HepG2 (cell line): ENCODE data around the gene SCAPER. TPM values are rescaled to one million over a fixed set of nuclear protein-coding genes. Genes with fewer than 3 reads are reported as not detected.

ENCODE experiments used
- ATAC-seq: fragments of 200-7000 bp; cut with Tn5 transposase; 3 replicates; pipeline ENCODE4 v1.9.1; 2020; ENCODE audit warnings: mild to moderate bottlenecking, moderate library complexity
- BruUV-seq: library from RNA; stranded (reverse); fragments of 400-500 nt; replicated peaks from 2 replicates; lab custom pipeline; 2021; lab: Mats Ljungman, UMichigan
- CTCF ChIA-PET: fragments of 300-600 bp; formaldehyde crosslinking; extraction: SDS; loops from one replicate; lab custom pipeline; 2021; ENCODE audit warnings: low total read pairs, inconsistent platforms, low intra/inter-chr PET ratio; lab: Yijun Ruan, JAX
- POLR2A ChIA-PET: fragments of 350-600 bp; sonication (Branson Sonifier 250); formaldehyde crosslinking; loops from one replicate; lab custom pipeline; 2020; ENCODE audit warnings: antibody characterized with exemption, inconsistent platforms; lab: Yijun Ruan, JAX
- DNase-seq: peaks from one replicate; pipeline ENCODE4 v3.0.0-alpha.2; 2015; ENCODE audit warnings: low spot score
- FAIRE-seq: peaks from 3 replicates; lab custom pipeline; 2011; peaks lifted over from hg19 to GRCh38; lab: Jason Lieb, UNC
- H2AFZ ChIP-seq: one replicate; pipeline ENCODE4 v1.6.1; 2011; ENCODE audit warnings: low read length, inconsistent platforms
- H3K27ac ChIP-seq: fragments of 300-600 bp; 3 replicates; pipeline ENCODE4 v1.8.0; 2011; ENCODE audit warnings: mixed run types, mild to moderate bottlenecking, mixed read lengths, low read length, inconsistent platforms; ENCODE audit not compliant: insufficient read depth; ENCODE audit errors: extremely low read length
- H3K27me3 ChIP-seq, 2 experiments: fragments of 200-600 bp in 1 of 2; 2 replicates in 1 of 2; 3 replicates in 1 of 2; pipeline versions ENCODE4 v1.6.0 to v1.8.0; 2011; ENCODE audit warnings: low read length in 2 of 2, mild to moderate bottlenecking in 2 of 2, moderate library complexity in 2 of 2, inconsistent platforms in 1 of 2; ENCODE audit not compliant: insufficient read depth in 2 of 2, control insufficient read depth in 1 of 2
- H3K36me3 ChIP-seq, 2 experiments: fragments of 200-600 bp in 1 of 2; replicated peaks in 1 of 2; 2 replicates in 1 of 2; 3 replicates in 1 of 2; pipeline versions ENCODE4 v1.5.1 to v1.8.0; 2011; ENCODE audit warnings: low read length in 2 of 2, inconsistent platforms in 1 of 2; ENCODE audit not compliant: insufficient read depth in 2 of 2, control insufficient read depth in 1 of 2
- H3K4me1 ChIP-seq: 2 replicates; pipeline ENCODE4 v1.5.1; 2012; ENCODE audit warnings: low read length, inconsistent platforms; ENCODE audit not compliant: insufficient read depth
- H3K4me2 ChIP-seq: 2 replicates; pipeline ENCODE4 v1.6.0; 2011; ENCODE audit warnings: low read depth, low read length, inconsistent platforms
- H3K4me3 ChIP-seq, 3 experiments: fragments of 200-600 bp in 1 of 3; sonication (generic), shearing (Covaris generic) in 1 of 3; replicated peaks in 1 of 3; 2 replicates each; pipeline ENCODE4 v1.5.1; 2011 to 2016; ENCODE audit warnings: low read length in 3 of 3, inconsistent platforms in 2 of 3, low read depth in 2 of 3, mild to moderate bottlenecking in 2 of 3, control low read depth in 1 of 3, mixed read lengths in 1 of 3; ENCODE audit not compliant: insufficient read depth in 1 of 3
- H3K79me2 ChIP-seq: one replicate; pipeline ENCODE4 v1.6.1; 2011; ENCODE audit warnings: low read length, inconsistent platforms; ENCODE audit not compliant: insufficient read depth
- H3K9ac ChIP-seq: 2 replicates; pipeline ENCODE4 v1.6.0; 2011; ENCODE audit warnings: mild to moderate bottlenecking, low read depth, low read length, inconsistent platforms; ENCODE audit not compliant: insufficient read depth
- H3K9me3 ChIP-seq: 2 replicates; pipeline ENCODE4 v1.5.1; 2012; ENCODE audit warnings: mild to moderate bottlenecking, low read length
- H4K20me1 ChIP-seq: 2 replicates; pipeline ENCODE4 v1.6.0; 2011; ENCODE audit warnings: inconsistent platforms, mild to moderate bottlenecking, low read length, moderate library complexity; ENCODE audit not compliant: insufficient read depth
- CBX2 ChIP-seq, 2 experiments: fragments of 200-600 bp in 1 of 2; sonication (generic); formaldehyde crosslinking in 1 of 2; IDR thresholded peaks; 2 replicates each; pipeline versions ENCODE4 v1.7.0 to v1.8.1; 2018 to 2022; ENCODE audit warnings: low read depth in 2 of 2, low read length in 1 of 2, mild to moderate bottlenecking in 1 of 2, missing genetic modification reagents in 1 of 2
- CREB1 ChIP-seq, 2 experiments: fragments of 450-650 bp in 1 of 2; IDR thresholded peaks; 2 replicates each; pipeline ENCODE4 v1.6.1; 2016 to 2017; ENCODE audit warnings: control low read depth in 1 of 2, mild to moderate bottlenecking in 1 of 2, missing compliant biosample characterization in 1 of 2, missing genetic modification characterization in 1 of 2
- ELF4 ChIP-seq: sonication (generic); formaldehyde crosslinking; IDR thresholded peaks from 2 replicates; pipeline ENCODE4 v1.5.0; 2020; ENCODE audit warnings: missing genetic modification reagents, mild to moderate bottlenecking, moderate library complexity, borderline replicate concordance
- GTF2F1 ChIP-seq: fragments of 150-350 bp; IDR thresholded peaks from 2 replicates; pipeline ENCODE4 v1.6.1; 2014; ENCODE audit warnings: low read length
- GZF1 ChIP-seq: sonication (generic); formaldehyde crosslinking; IDR thresholded peaks from 2 replicates; pipeline ENCODE4 v1.5.1; 2020; ENCODE audit warnings: mild to moderate bottlenecking, missing genetic modification reagents
- HNRNPK ChIP-seq: fragments of 200-400 bp; formaldehyde crosslinking; IDR thresholded peaks from 2 replicates; pipeline ENCODE4 v1.6.1; 2018; ENCODE audit warnings: low read length, low read depth, moderate library complexity, mild to moderate bottlenecking; ENCODE audit not compliant: poor library complexity, severe bottlenecking
- KLF15 ChIP-seq: sonication (generic); formaldehyde crosslinking; IDR thresholded peaks from 2 replicates; pipeline ENCODE4 v1.8.1; 2023; ENCODE audit warnings: borderline replicate concordance, mild to moderate bottlenecking, inconsistent platforms, missing genetic modification reagents, mixed read lengths
- MIXL1 ChIP-seq: IDR thresholded peaks from 2 replicates; pipeline ENCODE4 v1.6.1; 2016
- PRMT3 ChIP-seq: sonication (generic); formaldehyde crosslinking; IDR thresholded peaks from 2 replicates; pipeline ENCODE4 v1.8.1; 2022; ENCODE audit warnings: low read depth, mild to moderate bottlenecking, moderate library complexity, missing genetic modification reagents, borderline replicate concordance
- RAD21 ChIP-seq: fragments of 450-650 bp; formaldehyde crosslinking; IDR thresholded peaks from 2 replicates; pipeline ENCODE4 v1.5.0; 2020; ENCODE audit warnings: mild to moderate bottlenecking
- WIZ ChIP-seq: sonication (generic); formaldehyde crosslinking; IDR thresholded peaks from 2 replicates; pipeline ENCODE4 v1.5.1; 2020; ENCODE audit warnings: mild to moderate bottlenecking, missing genetic modification reagents
- ZNF251 ChIP-seq: sonication (generic); formaldehyde crosslinking; IDR thresholded peaks from 2 replicates; pipeline ENCODE4 v1.9.0; 2021; ENCODE audit warnings: mild to moderate bottlenecking, missing genetic modification reagents
- ZNF501 ChIP-seq: sonication (generic); formaldehyde crosslinking; IDR thresholded peaks from 2 replicates; pipeline ENCODE4 v1.5.1; 2020; ENCODE audit warnings: mild to moderate bottlenecking, moderate library complexity, missing genetic modification reagents
- ZNF607 ChIP-seq: sonication (generic); formaldehyde crosslinking; IDR thresholded peaks from 2 replicates; pipeline ENCODE4 v1.5.1; 2020; ENCODE audit warnings: missing genetic modification reagents, mild to moderate bottlenecking, borderline replicate concordance
- ZNF749 ChIP-seq: sonication (generic); formaldehyde crosslinking; IDR thresholded peaks from 2 replicates; pipeline ENCODE4 v1.8.0; 2022; ENCODE audit warnings: mild to moderate bottlenecking, missing genetic modification reagents, moderate library complexity, borderline replicate concordance
- ZNF792 ChIP-seq: IDR thresholded peaks from 2 replicates; pipeline ENCODE4 v1.6.1; 2016
- in situ Hi-C: cut with HindIII; loops from 2 replicates; pipeline ENCODE4 v1.10.0; 2017; ENCODE audit warnings: low pct_unique_long_range_greater_than_20kb; ENCODE audit not compliant: extremely low pct_ligation_motif_present
- intact Hi-C: fragments of 100-400 bp; cut with micrococcal nuclease; formaldehyde crosslinking; loops from one replicate; pipeline ENCODE4 v1.10.0; 2022; ENCODE audit not compliant: unreplicated experiment
- polyA plus RNA-seq, 8 experiments: library from polyadenylated mRNA; depleted of rRNA in 3 of 8; stranded (reverse) in 7 of 8; unstranded in 1 of 8; fragments of >200 nt; fragmentation: Illumina TruSeq in 4 of 8; extraction: Trizol in 4 of 8; gene quantifications; 2 replicates each; pipeline versions ENCODE4 v1.2.1 to v1.2.3, GENCODE V29; 2011 to 2016; ENCODE audit warnings: low read depth in 4 of 8, missing spikeins in 1 of 8, mixed read lengths in 1 of 8; ENCODE audit not compliant: insufficient read depth in 1 of 8
- total RNA-seq, 5 experiments: library from RNA; depleted of rRNA; stranded (reverse); fragments of >200 nt; fragmentation: Illumina TruSeq; extraction: Trizol; gene quantifications; 2 replicates each; pipeline ENCODE4 v1.2.3, GENCODE V29; 2016; ENCODE audit warnings: low read depth in 1 of 5
- TF ChIP-seq, protein P1 (sequence below): IDR thresholded peaks from 2 replicates; pipeline ENCODE4 v1.6.1; 2016; ENCODE audit warnings: low read depth, missing genetic modification reagents, missing compliant biosample characterization
- TF ChIP-seq, protein P2 (sequence below): sonication (generic); formaldehyde crosslinking; IDR thresholded peaks from 2 replicates; pipeline ENCODE4 v1.8.0; 2022; ENCODE audit warnings: mild to moderate bottlenecking, missing genetic modification reagents, borderline replicate concordance

The SCAPER gene
- total and polyA plus RNA-seq, 2 of the 13 experiments (the other 11 are each of a cell fraction or from before 2014, with no cell fraction given) = 4.3 to 10.5 TPM

DNA sequence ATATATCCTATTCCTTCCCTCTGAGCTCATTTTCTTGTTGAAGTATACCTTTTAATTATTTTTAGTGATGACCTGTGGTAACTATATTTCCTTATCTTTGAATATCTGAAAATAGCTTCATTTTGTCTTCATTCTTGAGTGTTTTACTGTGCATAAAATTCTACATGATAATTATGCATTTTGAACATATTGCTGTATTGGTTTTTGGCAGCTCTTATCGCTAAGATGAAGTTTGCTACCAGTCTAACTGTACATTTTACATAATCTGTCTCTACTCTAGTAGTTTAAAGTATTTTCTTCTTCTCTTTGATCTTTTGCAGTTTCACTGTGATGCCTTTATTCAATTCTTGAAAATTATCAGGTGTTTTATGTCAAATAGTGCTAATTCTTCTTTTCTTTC lies 379.0 kb downstream of the SCAPER start (continued):
- TF ChIP-seq, protein P1, sequence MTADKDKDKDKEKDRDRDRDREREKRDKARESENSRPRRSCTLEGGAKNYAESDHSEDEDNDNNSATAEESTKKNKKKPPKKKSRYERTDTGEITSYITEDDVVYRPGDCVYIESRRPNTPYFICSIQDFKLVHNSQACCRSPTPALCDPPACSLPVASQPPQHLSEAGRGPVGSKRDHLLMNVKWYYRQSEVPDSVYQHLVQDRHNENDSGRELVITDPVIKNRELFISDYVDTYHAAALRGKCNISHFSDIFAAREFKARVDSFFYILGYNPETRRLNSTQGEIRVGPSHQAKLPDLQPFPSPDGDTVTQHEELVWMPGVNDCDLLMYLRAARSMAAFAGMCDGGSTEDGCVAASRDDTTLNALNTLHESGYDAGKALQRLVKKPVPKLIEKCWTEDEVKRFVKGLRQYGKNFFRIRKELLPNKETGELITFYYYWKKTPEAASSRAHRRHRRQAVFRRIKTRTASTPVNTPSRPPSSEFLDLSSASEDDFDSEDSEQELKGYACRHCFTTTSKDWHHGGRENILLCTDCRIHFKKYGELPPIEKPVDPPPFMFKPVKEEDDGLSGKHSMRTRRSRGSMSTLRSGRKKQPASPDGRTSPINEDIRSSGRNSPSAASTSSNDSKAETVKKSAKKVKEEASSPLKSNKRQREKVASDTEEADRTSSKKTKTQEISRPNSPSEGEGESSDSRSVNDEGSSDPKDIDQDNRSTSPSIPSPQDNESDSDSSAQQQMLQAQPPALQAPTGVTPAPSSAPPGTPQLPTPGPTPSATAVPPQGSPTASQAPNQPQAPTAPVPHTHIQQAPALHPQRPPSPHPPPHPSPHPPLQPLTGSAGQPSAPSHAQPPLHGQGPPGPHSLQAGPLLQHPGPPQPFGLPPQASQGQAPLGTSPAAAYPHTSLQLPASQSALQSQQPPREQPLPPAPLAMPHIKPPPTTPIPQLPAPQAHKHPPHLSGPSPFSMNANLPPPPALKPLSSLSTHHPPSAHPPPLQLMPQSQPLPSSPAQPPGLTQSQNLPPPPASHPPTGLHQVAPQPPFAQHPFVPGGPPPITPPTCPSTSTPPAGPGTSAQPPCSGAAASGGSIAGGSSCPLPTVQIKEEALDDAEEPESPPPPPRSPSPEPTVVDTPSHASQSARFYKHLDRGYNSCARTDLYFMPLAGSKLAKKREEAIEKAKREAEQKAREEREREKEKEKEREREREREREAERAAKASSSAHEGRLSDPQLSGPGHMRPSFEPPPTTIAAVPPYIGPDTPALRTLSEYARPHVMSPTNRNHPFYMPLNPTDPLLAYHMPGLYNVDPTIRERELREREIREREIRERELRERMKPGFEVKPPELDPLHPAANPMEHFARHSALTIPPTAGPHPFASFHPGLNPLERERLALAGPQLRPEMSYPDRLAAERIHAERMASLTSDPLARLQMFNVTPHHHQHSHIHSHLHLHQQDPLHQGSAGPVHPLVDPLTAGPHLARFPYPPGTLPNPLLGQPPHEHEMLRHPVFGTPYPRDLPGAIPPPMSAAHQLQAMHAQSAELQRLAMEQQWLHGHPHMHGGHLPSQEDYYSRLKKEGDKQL (CRISPR knock-in tag) = no peak
- TF ChIP-seq GTF2F1 (no peak), HNRNPK (no peak), ZNF749 (CRISPR knock-in tag) (no peak), GZF1 (no peak)
- TF ChIP-seq, protein P2, sequence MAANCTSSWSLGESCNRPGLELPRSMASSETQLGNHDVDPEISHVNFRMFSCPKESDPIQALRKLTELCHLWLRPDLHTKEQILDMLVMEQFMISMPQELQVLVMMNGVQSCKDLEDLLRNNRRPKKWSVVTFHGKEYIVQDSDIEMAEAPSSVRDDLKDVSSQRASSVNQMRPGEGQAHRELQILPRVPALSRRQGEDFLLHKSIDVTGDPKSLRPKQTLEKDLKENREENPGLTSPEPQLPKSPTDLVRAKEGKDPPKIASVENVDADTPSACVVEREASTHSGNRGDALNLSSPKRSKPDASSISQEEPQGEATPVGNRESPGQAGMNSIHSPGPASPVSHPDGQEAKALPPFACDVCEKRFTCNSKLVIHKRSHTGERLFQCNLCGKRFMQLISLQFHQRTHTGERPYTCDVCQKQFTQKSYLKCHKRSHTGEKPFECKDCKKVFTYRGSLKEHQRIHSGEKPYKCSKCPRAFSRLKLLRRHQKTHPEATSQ (CRISPR knock-in tag) = no peak

DNA sequence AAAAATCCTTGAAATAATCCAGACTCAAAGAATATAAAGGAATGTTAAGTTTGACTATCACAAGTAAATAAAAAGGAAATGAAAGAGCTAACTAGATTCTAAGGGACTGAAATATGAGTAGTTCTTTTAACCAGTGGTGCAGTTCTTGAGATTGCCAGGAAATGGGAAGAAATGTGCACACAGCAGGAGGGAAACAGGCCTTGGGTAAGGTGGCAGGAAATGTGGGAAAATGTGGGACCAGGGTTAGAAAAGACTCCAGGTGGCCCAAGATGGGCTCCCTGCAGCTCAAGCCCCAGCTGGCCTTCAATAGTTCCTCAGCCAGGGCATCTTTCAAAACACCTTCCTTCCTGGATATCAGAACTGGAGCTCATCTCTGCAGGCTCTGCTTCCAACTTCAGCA lies 387.2 kb downstream of the SCAPER start:
- CTCF ChIA-PET = no interaction called here
- Histone ChIP-seq H3K27me3 (no peaks in the 10 kb centered on the region), H3K36me3 (no peaks in the 10 kb centered on the region), H3K9ac (no peak overlapping the region), H2AFZ (no peak overlapping the region), H3K4me2 (no peak overlapping the region), H3K4me1 (peaks cover 30% of the 10 kb centered on the region), H3K79me2 (no peaks in the 10 kb centered on the region), H3K9me3 (no peaks in the 10 kb centered on the region), H4K20me1 (no peaks in the 10 kb centered on the region), H3K27ac (no peak overlapping the region), H3K4me3 (no peak overlapping the region)
- BruUV-seq = no TSS peak
- POLR2A ChIA-PET = no interaction called here
- intact Hi-C loops = no loop called here
- ATAC-seq = no peak
- in situ Hi-C loops = no loop called here
- no peak for FAIRE-seq
- no peak for DNase-seq
- no peak for TF ChIP-seq WIZ
- no peak for TF ChIP-seq CBX2 (IDR thresholded peaks at IDR 0.05; ENCODE audit: low read depth, low read length)
- no peak for TF ChIP-seq CBX2 (CRISPR knock-in tag; IDR thresholded peaks at IDR 0.05; ENCODE audit: low read depth)
- no peak for TF ChIP-seq MIXL1 (CRISPR knock-in tag)
- no peak for TF ChIP-seq RAD21
- no peak for TF ChIP-seq ELF4 (CRISPR knock-in tag)
- TF ChIP-seq ZNF792 = no peak
- TF ChIP-seq KLF15 (CRISPR knock-in tag) = no peak
- no peak for TF ChIP-seq CREB1 (IDR thresholded peaks at IDR 0.05)
- TF ChIP-seq CREB1 (CRISPR knock-in tag; IDR thresholded peaks at IDR 0.05) = no peak
- TF ChIP-seq ZNF607 (CRISPR knock-in tag) = no peak
- no peak for TF ChIP-seq ZNF501
- TF ChIP-seq ZNF251 (CRISPR knock-in tag) = no peak
- no peak for TF ChIP-seq PRMT3 (CRISPR knock-in tag)
